CD14-positive monocyte (primary cell): Measurements from ENCODE around the gene CDH22. TPM values are rescaled to one million over a fixed set of nuclear protein-coding genes. Genes with fewer than 3 reads are reported as not detected.

Source experiments
- DNase-seq, 3 donors: peaks; one replicate each; pipeline ENCODE4 v3.0.0-alpha.2; 2011 to 2022
- H2AFZ ChIP-seq: 2 replicates; pipeline ENCODE4 v1.6.0; 2012; ENCODE audit warnings: mild to moderate bottlenecking, low read depth, low read length, inconsistent platforms; ENCODE audit not compliant: insufficient read depth, poor library complexity, severe bottlenecking
- H3K27ac ChIP-seq, 2 donors: 1 replicate in 1 of 2; 2 replicates in 1 of 2; pipeline ENCODE4 v1.5.1; 2012 to 2013; ENCODE audit warnings: low read length in 2 of 2, control low read depth in 1 of 2, inconsistent platforms in 1 of 2, low read depth in 1 of 2, mild to moderate bottlenecking in 1 of 2
- H3K27me3 ChIP-seq, 2 donors: one replicate each; pipeline versions ENCODE4 v1.6.0 to v1.6.1; 2011 to 2013; ENCODE audit warnings: low read length in 2 of 2; ENCODE audit not compliant: control insufficient read depth in 2 of 2, insufficient read depth in 2 of 2
- H3K36me3 ChIP-seq, 2 donors: replicated peaks in 1 of 2; 1 replicate in 1 of 2; 2 replicates in 1 of 2; pipeline versions ENCODE4 v1.5.1 to v1.6.1; 2012 to 2013; ENCODE audit warnings: low read length in 2 of 2, control low read depth in 1 of 2, inconsistent platforms in 1 of 2, mild to moderate bottlenecking in 1 of 2; ENCODE audit not compliant: insufficient read depth in 2 of 2, control insufficient read depth in 1 of 2
- H3K4me1 ChIP-seq, 2 donors: 1 replicate in 1 of 2; 2 replicates in 1 of 2; pipeline versions ENCODE4 v1.5.1 to v1.6.1; 2012 to 2013; ENCODE audit warnings: low read length in 2 of 2, control low read depth in 1 of 2, inconsistent platforms in 1 of 2, mild to moderate bottlenecking in 1 of 2, moderate library complexity in 1 of 2; ENCODE audit not compliant: insufficient read depth in 2 of 2, control insufficient read depth in 1 of 2
- H3K4me2 ChIP-seq: replicated peaks from 2 replicates; pipeline ENCODE3; 2012; ENCODE audit warnings: low read length, moderate library complexity, mild to moderate bottlenecking; ENCODE audit not compliant: poor library complexity, severe bottlenecking; ENCODE audit errors: extremely low read depth
- H3K4me3 ChIP-seq, 3 experiments: fragments of 200-600 bp in 1 of 3; sonication (generic) in 1 of 3; replicated peaks in 1 of 3; 1 replicate in 2 of 3; 2 replicates in 1 of 3; pipeline ENCODE4 v1.5.1; 2011 to 2013; ENCODE audit warnings: low read length in 3 of 3, mild to moderate bottlenecking in 3 of 3, control low read depth in 2 of 3, low read depth in 2 of 3, inconsistent platforms in 1 of 3, moderate library complexity in 1 of 3
- H3K79me2 ChIP-seq: 2 replicates; pipeline ENCODE4 v1.6.0; 2012; ENCODE audit warnings: mild to moderate bottlenecking, control low read depth, inconsistent platforms, low read length, moderate library complexity; ENCODE audit not compliant: insufficient read depth
- H3K9ac ChIP-seq: 2 replicates; pipeline ENCODE4 v1.6.0; 2017; ENCODE audit warnings: low read length, mild to moderate bottlenecking; ENCODE audit not compliant: insufficient read depth, poor library complexity, severe bottlenecking
- H3K9me3 ChIP-seq, 2 donors: replicated peaks in 1 of 2; 1 replicate in 1 of 2; 2 replicates in 1 of 2; pipeline versions ENCODE4 v1.5.1 to v1.6.1; 2012 to 2013; ENCODE audit warnings: low read length in 2 of 2, control low read depth in 1 of 2; ENCODE audit not compliant: control insufficient read depth in 1 of 2, insufficient read depth in 1 of 2
- H4K20me1 ChIP-seq: 2 replicates; pipeline ENCODE4 v1.6.0; 2012; ENCODE audit warnings: mild to moderate bottlenecking, low read length, control low read depth, moderate library complexity; ENCODE audit not compliant: insufficient read depth
- H3K27ac Mint-ChIP-seq, 7 donors: one replicate each; pipeline ENCODE4 v1.8.0; 2020; ENCODE audit warnings: mild to moderate bottlenecking in 7 of 7, mixed read lengths in 7 of 7, moderate library complexity in 6 of 7, inconsistent platforms in 2 of 7
- H3K27me3 Mint-ChIP-seq, 3 donors: one replicate each; pipeline ENCODE4 v1.8.0; 2021 to 2022; ENCODE audit warnings: low read depth in 3 of 3, mild to moderate bottlenecking in 3 of 3, mixed read lengths in 3 of 3, moderate library complexity in 3 of 3, inconsistent platforms in 1 of 3
- H3K36me3 Mint-ChIP-seq, 2 donors: one replicate each; pipeline ENCODE4 v1.8.0; 2020; ENCODE audit warnings: mixed read lengths in 2 of 2, inconsistent platforms in 1 of 2, mild to moderate bottlenecking in 1 of 2
- H3K4me1 Mint-ChIP-seq: one replicate; pipeline ENCODE4 v1.8.0; 2020; ENCODE audit warnings: mild to moderate bottlenecking, mixed read lengths
- H3K4me3 Mint-ChIP-seq, 2 donors: one replicate each; pipeline ENCODE4 v1.8.0; 2020; ENCODE audit warnings: mild to moderate bottlenecking in 2 of 2, mixed read lengths in 2 of 2, moderate library complexity in 1 of 2
- H3K9me3 Mint-ChIP-seq, 7 donors: one replicate each; pipeline ENCODE4 v1.8.0; 2020 to 2022; ENCODE audit warnings: mixed read lengths in 7 of 7, mild to moderate bottlenecking in 6 of 7, moderate library complexity in 6 of 7, inconsistent platforms in 2 of 7
- CTCF ChIP-seq: fragments of 200-600 bp; IDR thresholded peaks from one replicate; pipeline ENCODE4 v1.8.0; 2022; ENCODE audit warnings: antibody characterized with exemption, mild to moderate bottlenecking
- WGBS: methylation state at CpG from one replicate; pipeline ENCODE4 v1.1.5; 2013; ENCODE audit warnings: missing lambda C conversion rate; ENCODE audit not compliant: insufficient coverage; 5-methylcytosine and 5-hydroxymethylcytosine counted together
- intact Hi-C, 2 donors: fragments of 100-400 bp; cut with micrococcal nuclease; formaldehyde crosslinking; loops; one replicate each; pipeline versions ENCODE4 v1.15.0 to v1.15.1; 2023
- polyA plus RNA-seq, 3 donors: library from polyadenylated mRNA; depleted of rRNA in 1 of 3; unstranded in 2 of 3; stranded (reverse) in 1 of 3; fragments of 300-500 nt in 2 of 3; fragments of >200 nt in 1 of 3; fragmentation: Illumina TruSeq in 2 of 3; gene quantifications; 1 replicate in 2 of 3; 2 replicates in 1 of 3; pipeline ENCODE4 v1.2.3, GENCODE V29; 2012 to 2021

Gene CDH22
- polyA plus RNA-seq, 3 donors, result not detected

GRCh38 chr20:46342010-46342378, 33.7 kb upstream of the CDH22 start:
- Mint-ChIP-seq H3K27ac (no peak overlapping the region), H3K27me3 (peaks cover 33 to 47% (median 36%) of the 10 kb centered on the region in 3 donors), H3K4me3 (no peak overlapping the region), H3K9me3 (no peaks in the 10 kb centered on the region), H3K36me3 (peaks cover 8 to 10% of the 10 kb centered on the region in 2 donors), H3K4me1 (peaks cover 15% of the 10 kb centered on the region)
- Histone ChIP-seq H3K4me1 (peaks cover 8 to 12% of the 10 kb centered on the region in 2 donors), H3K4me3 (no peak overlapping the region), H3K79me2 (no peaks in the 10 kb centered on the region), H4K20me1 (no peaks in the 10 kb centered on the region), H3K27me3 (peaks cover 8 to 33% of the 10 kb centered on the region in 2 donors), H3K36me3 (peaks cover 0 to 5% of the 10 kb centered on the region in 2 donors), H3K4me2 (no peak overlapping the region), H2AFZ (no peak overlapping the region), H3K9ac (no peak overlapping the region), H3K27ac (no peak overlapping the region), H3K9me3 (no peaks in the 10 kb centered on the region)
- DNase-seq, result no peak
- no peak for TF ChIP-seq CTCF
- intact Hi-C loops, result no loop called here
- 75% methylated on average over 1 of the region's 9 CpGs for WGBS

GRCh38 chr20:46341074-46342009, 33.0 kb upstream of the CDH22 start:
- 84% methylated on average over 10 of the region's 24 CpGs for WGBS
- Histone ChIP-seq H3K27me3 (peaks cover 8 to 33% of the 10 kb centered on the region in 2 donors), H3K4me3 (no peak overlapping the region), H3K4me2 (no peak overlapping the region), H3K27ac (no peak overlapping the region), H3K79me2 (no peaks in the 10 kb centered on the region), H3K36me3 (no peaks in the 10 kb centered on the region), H3K9ac (no peak overlapping the region), H4K20me1 (no peaks in the 10 kb centered on the region), H3K9me3 (no peaks in the 10 kb centered on the region), H3K4me1 (peaks cover 8 to 12% of the 10 kb centered on the region in 2 donors), H2AFZ (no peak overlapping the region)
- Mint-ChIP-seq H3K27me3 (peaks cover 33 to 47% (median 36%) of the 10 kb centered on the region in 3 donors), H3K4me3 (no peak overlapping the region), H3K9me3 (no peaks in the 10 kb centered on the region), H3K4me1 (peaks cover 15% of the 10 kb centered on the region), H3K27ac (no peak overlapping the region), H3K36me3 (peaks cover 4% of the 10 kb centered on the region in 2 donors)
- intact Hi-C loops, result no loop called here
- no peak for DNase-seq
- no peak for TF ChIP-seq CTCF
